Cortex of kidney (tissue), 1 donor: ENCODE data around the gene MYOM1.

Experiments
- DNase-seq: peaks from one replicate; lab custom pipeline; 2025; lab: John Stamatoyannopoulos, UW

The MYOM1 gene

DNA sequence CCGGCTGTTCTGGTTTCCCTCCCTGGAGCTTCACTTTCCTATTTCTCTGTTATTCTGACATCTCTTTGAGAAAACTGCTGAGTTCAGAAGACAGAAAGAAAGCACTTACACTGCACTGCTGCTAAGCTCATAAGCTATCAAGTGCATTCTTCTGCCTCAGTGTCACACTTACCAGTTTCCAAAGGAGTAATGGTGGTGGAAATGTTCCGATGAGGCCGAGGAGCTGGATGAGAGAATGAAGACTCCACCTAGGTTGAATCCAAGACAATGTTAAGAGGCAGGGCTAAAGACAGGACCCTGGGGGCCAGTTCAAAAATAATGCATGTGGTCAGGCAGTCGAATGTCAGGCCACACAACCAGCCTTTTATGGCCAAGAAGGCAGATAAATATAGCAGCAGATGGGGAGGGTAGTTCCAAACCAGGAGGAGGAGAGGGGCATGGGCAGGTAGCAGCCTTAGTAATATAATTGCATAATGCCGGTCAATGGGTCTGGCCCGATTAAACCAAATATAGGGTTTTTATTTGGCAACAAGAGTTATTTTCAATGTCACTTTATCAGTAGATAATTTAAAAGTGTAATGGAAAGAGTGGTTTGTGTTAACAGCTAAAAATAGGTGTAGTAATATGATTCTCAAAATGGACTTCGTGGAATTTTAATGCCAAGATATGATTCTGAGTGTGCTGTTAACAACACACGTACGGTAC is at the start of gene MYOM1:
MYOM1 (minus strand) TSS at position 338 of the 705 bp plus-strand sequence. CDS start 4,745 bp downstream, outside the sequence.
- DNase-seq: no peak

DNA sequence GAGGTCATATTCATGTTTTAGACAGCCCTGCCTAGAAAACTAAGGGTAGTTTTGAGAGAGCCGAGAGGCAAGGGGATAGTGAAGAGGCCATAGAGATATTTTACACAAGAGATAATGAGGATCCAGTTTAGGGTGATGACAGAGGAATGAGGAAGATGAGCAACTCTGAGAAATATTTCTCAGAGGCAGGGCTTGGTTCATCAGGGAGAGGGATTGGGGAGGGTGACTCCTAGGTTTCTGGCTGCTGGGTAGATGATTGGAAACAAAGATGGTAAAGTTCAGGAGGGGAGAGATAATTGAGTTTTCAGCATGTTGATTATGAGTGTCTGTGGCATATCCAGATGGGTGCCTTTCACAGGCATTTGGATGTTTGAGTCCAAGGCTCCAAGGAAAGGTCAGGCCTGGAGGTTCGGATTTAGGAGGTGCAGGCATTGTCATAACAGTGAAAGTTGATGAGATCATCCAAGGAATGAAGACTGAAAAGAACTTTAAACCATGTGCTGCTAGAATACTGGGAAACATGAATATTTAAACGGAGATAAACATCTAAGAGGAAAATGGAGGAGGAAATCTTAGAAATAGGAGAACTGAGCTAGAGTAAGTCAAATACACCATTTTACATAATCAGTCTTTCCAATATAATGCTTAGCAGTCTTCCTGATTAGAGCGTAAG is 49.6 kb upstream of the MYOM1 start:
- no peak for DNase-seq

DNA sequence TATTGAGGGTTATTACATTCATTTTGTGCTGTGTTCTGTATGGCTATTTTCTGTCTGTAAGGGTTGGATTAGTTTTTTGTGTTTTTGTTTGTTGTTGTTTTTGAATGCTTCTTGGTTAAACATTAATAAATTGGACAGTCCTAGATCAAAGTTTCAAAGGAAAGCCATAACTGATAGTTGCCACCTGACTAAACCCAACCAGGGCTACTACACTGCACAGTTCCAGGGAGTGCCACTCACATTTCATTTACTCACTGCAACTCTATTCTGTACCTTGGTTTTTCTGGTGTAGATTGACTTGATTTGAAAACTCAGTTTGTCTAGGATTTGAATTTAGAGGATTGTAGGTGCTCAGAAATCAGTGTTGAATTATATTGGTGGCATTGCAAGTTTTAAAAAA is 48.5 kb upstream of the MYOM1 start:
- no peak for DNase-seq

DNA sequence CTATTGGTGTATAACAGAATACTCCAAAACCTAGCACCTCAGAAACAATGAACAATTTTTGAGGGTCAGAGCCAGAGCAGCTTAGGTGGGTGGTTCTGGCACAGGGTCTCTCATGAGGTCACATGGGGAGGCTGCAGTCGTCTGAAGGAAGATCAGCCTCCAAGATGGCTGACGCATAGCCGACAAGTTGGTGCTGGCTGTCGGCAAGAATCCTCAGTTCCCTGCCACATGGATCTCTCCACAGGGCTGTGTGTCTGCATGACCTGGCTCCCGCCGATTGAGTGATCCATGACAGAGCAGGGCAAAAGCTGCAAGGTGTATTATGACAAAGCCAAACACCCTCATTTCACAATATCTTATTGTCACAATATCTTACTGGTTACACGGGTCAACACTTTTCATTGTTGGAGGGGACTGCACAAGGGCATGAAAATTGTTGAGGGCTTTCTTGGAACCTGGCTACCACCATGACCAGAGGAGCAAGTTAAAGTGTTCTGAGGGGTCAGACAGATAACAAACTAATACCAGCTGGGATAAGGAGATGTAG is 46.4 kb upstream of the MYOM1 start:
- no peak for DNase-seq

DNA sequence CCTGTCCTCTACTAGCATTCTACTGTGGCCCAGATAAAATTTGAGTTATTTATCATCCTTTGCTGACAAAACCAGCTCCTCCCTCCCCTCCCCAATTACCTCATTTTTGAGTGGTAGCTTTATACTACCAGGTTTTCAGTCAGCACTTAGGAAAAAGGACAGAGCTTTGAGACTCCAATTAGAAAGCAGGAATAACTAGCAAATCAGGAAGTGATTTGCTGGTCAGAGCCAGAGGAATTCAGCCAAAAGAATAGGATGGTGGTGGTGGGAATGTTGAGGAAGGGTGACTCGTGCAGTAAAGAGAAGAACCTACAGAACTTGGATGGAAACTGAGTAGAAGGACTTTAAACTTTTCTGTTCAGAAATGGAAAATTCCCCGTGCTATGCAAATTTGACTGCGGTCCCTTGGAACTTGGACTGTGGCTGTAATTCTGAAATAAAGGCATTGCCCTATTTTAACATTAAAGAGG is 45.8 kb upstream of the MYOM1 start:
- no peak for DNase-seq

DNA sequence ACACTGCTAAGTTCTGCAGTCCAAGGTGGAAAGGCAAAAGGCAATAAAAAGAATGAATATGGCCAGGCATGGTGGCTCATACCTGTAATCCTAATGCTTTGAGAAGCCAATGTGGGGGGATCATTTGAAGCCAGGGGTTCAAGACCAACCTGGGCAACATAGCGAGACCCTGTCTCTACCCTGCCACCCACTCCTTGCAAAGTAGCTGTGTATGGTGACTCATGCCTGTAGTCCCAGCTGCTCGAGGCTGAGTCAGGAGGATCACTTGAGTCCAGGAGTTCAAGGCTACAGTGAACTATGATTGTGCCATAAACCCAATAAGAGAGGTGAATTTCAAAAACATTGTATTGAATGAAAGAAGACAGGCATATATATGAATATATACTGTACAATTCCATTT is 44.6 kb upstream of the MYOM1 start:
- DNase-seq: no peak

DNA sequence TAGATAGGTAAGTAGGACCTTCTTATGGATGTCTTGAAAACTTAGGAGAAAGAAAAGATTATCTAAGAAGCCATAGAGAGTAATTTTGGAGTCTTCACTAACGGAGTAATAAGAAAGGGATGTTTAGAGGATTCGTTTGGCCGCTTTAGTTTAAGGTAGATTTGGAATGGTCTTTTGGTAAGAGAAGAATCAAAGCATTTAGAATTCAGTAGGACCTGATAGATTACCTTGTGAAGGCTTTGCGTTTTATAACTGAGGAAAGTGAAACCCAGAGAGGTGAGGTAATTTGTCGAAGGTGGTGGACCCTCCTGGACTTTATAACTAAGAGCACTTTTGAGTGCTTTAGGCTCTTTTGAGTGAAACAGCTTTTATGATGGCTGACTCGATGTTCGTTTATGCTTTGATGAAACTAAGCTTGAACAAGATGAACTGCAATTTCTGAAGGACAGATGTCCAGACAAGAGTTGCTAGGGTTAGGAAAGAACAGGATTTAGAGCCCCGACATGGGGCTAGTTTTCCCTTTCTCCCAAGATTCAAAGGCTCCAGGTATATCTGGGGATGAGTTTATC is 43.4 kb upstream of the MYOM1 start:
- no peak for DNase-seq

DNA sequence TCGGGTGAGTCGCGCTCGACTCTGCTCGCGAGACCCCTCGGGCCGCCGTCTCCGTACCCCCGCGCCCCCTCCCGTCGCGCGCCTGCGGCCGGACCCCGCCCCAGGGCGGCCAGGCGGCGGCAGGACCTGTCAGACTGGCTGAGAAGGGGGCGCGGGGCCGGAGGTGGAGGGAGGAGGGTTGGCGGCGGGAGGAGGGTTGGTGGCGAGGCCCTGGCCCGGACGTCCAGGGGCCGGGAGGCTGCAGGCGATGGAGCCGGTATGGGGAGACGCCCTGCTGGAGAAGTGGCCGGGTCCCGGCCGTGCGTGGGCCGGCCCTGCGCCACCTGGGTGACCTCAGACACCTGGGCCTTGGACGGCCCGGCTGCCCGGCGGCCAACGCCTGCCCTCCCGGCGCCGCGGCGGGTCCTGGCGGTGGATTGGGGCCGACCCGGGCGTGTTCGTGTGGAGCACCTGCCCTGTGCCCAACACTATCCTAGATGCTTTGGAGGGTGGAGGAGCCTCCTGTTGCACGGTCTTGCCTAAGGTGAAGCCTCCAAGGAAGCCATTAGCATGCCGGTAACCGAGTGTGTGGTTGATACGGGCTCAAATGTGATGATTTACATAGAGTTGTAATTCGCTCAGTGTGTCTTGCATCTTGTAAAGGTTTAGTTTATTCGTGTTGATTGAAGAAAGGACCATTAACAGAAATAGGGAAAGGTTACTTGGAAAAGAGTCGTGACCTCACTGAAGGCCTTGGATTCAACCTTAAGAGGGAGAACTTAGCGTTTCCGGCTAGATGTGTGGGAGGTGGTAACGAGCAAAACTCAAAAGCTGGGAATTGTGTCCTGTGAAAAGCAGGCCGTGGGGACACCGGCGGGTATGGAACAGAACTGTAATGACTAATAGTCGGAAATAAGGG is 42.7 kb upstream of the MYOM1 start:
- DNase-seq: no peak

DNA sequence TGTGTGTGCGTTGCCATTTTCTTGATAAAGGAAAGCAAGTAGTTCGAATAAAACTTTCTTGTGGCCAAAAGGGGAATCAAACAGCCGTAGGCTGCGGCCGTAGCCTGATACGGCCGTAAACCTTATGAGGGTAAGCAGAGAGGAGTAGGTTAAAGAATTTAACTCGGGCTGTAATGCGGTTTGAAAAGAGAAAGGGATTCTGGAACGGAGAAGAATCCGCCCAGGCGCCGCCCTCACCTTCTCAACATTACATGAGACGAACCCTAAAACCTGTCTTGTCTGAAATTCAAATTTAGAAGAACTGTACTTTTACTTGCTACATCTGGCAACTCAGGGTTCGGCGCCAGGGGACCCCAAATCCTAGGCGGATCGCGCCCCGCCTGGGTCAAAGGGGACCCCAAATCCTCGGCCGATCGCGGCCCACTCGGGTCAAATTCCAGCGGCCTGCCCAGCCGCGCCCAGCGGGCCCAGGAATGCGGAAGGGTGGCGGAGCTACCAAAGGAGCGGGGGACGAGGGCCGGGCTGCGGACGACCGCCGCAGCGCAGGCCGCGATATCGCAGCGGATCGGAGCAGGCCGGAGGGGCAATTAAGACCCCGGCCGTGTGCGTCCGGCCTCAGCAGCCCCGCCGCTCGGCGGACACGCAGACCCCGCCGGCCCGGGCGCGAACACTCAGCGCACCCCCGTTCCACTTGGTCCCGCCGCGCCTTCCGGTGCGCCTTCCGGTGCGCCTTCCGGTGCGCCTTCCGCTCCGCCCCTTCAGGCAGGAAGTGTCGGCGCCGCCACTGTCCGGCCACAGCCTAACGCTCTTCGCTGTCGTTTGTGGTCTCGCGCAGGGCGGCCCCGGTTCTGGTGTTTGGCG is 41.8 kb upstream of the MYOM1 start, which contains the start of gene MYL12B:
MYL12B (plus strand) TSS at position 761 of the 861 bp plus-strand sequence. CDS start 10,766 bp downstream, outside the sequence.
- no peak for DNase-seq

DNA sequence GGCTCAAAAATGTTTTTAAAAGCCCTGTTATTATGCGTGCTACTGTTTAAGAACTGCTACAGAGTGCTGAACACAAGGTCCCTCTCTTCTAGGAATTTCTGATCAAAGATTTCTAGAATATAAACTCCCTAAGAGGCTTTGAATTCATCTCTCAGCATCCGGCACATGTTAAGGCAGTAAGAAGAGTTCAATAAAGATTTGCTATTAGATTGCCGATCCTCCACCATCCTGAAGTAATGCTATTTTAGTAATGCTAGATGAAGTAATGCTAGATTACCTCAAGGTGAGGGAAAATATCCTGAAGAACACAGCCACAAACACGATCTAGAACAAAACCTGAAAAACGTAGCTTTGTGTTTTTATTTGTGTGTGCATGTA is 41.2 kb upstream of the MYOM1 start:
- no peak for DNase-seq

DNA sequence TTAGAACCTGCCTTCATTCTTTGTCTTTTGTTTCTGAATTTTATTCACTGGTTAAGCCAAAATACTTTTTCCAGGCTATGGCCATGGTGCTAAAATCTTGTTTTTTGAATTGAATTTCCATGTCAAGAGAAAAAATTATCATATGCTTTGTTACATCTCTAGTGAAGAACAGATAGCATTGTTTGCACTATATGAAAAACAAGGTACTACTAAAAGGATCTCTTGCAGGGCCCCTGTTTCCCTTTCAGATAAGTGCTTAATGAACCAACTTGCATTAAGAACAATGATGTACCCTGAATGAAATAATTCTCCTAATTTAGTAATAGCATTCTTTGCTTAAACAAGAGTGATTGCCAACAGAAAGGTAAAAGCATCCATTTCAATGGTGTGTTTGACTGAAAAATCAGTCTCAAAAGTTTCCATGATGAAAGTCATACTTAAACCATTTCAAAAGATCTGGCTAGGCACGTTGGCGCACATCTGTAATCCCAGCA is 37.9 kb upstream of the MYOM1 start:
- no peak for DNase-seq

DNA sequence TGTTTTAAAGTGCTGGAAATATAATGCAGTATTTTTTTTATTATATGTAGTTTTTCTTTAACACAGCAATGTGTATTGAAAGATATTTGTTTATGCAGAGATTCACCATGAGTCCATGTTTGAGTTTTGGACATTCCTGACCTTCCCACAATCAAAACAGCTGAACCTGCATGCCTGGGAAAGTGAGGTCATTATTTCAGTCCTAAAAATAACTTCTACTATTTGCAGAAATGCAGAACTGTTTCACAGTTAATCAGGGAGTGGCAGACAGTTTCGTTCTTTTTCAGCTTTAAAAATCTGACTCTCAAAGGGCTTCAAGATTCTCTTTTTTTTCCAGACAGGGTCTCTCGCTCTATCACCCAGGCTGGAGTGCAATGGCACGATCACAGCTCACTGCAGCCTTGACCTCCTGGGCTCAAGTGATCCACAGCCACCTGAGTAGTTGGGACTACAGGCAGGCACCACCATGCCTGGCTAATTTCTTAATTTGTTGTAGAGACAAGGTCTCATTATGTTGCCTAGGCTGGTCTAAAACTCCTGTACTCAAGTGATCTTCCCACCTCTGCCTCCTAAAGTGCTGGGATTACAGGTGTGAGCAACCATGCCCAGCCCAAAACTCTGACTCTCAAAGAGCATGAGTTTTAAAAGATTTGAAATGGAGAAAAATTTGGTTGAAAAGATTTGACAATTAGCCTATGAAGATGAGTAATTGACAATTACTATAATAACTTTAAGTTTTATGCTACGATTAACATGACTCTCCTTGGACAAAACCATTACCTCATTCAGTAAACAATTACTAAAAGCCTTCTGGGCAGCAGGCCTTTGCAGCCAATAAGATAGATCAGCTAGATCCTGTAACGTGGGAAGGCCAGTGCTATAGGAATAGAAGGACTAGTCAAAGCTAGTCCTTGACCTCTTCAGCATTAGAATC is 37.2 kb upstream of the MYOM1 start:
- DNase-seq: no peak

DNA sequence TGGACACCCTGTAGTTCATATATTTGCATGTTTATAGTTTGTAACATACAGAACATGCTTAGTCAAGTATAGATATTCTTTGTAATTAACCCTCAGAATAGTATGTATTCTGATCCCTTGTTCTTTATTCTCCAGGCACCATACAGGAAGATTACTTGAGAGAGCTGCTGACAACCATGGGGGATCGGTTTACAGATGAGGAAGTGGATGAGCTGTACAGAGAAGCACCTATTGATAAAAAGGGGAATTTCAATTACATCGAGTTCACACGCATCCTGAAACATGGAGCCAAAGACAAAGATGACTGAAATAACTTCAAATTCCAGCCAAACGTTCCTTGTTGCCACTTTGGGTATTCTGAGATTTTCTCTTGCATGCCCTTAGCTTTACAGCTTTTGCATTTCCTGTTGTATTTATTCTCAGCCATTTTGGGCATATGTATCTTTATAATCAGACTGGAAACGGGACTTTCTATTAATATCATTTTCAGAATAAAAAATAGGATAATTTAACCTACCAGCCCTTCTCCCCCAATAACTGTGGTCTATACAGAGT is 35.9 kb upstream of the MYOM1 start:
- no peak for DNase-seq

DNA sequence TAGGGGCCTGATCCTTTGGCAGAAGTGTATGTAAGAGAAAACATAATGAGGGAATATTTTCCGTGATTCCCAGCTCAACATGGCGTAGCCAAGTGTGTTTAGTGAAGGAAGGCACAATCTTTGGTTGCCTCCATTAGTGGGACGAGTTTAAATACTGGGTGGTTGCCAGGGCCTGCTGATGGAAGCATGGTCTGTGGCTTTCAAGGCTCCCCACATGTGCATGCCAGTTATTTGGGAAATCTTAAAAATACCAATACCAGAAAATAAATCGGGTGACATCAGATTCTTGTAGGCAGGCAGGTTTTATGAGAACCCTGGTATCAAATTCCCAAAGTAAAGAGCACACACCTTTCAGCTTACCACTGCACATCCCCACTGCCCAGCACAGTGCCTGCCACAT is 35.0 kb upstream of the MYOM1 start:
- DNase-seq: no peak

DNA sequence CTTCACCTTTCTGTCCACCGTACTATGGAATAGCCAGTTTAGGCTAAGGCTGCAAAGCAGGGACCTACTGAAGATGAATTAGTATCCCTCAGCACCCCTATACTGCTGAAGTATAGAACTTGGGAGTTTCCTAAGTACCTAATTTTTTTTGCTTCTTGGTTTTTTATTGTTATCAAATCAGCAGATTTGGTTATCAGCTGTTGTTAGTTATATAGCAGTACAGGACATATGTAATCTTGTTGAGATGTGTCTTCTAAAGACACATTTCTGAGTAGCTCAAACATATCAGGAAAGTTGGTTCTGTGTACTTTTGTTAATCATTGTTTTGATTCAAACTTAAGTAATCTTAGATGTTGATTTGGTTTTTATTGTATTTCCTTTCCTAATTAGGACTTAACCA is 33.1 kb upstream of the MYOM1 start:
- no peak for DNase-seq

DNA sequence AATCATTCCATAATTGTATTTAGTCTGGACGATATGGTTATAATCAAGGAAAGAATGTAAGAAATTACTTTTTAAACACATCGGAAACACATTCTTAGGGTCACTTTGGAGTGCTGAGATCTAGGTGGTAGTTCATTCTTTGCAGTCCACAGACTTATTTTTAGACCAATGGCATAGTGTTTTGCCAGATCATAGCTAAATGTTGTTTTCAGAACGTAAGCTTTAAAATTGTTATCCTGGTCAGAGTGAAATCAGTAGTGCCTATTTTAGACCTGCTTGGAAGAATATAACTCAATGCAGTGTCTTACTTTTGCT is 32.2 kb upstream of the MYOM1 start:
- no peak for DNase-seq

DNA sequence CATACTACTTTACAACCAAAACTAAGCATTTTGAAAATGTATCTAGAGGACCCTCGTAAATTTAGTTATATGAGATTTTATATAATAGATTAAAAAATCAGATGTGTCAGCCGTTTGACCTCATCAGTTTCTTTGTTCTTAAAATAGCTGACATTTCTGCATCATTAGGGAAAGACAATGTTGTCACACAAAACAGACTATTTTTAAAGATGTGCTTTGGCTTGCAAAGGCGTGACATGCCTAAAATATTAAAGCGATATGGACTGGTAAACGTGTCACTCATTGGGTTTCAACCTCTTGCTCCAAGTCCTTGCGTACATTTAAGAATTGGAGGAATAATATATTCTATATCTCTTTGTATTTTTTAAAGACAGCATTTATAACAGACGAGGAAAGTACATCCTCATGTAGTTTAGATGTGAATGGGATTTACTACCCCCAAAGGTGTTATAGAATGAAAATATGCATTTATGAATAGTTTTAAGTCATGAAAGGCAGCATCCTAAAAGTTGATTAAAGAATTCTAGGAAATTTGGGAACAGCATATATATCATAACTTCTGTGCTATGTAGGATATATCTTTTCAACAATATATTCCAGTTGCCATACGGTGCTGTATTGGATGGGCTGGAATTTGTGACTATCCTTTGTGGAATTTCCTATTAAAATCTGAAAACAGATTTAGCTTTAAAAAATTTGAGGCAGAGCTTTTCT is 31.6 kb upstream of the MYOM1 start:
- DNase-seq: no peak

DNA sequence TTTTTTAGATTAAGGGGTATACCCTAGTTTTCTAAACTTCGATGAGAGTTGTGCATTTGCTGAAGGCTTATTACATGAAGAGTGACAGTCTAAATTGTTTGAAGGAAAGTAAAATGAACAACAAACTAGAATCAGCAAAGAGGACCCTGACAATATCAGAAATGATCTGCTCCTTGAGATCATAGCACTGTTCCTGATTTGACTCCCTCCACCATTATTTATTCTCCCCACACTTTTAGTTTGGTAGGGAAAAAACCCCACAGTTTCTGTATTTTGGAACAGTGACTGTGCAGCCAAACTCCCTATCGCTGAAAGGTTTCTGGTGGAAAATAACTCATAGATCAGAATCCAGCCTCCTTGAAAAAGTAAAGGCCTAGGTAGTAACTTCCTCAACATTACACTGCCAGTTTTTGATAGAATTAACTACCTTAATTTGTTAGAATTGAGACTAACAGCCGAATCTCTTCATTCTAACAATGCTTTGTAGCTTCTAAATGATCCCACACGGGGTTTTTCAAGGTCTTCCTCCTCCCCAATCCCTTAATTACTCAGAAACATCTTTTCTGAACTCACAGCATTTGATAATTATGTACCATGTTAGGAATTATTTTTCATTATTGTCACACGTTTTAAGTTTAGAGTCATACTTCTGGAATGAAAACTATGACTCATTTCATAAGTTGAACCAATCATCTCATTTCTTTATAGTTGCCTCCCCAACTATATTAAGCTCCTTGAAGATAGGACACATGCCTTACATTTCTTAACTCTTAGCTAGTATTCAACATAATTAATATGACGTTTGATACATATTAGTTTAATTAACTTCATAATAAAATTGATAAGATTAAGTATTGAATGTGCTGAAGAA is 30.7 kb upstream of the MYOM1 start:
- DNase-seq: no peak
